RWPE2 (cell line): Measurements from ENCODE around the gene NSUN2.

Source experiments
- ATAC-seq: fragments of 200-7000 bp; cut with Tn5 transposase; 3 replicates; pipeline ENCODE4 v1.9.1; 2021; ENCODE audit warnings: low read depth
- DNase-seq: peaks from one replicate; pipeline ENCODE4 v3.0.0-alpha.2; 2020; ENCODE audit warnings: low spot score
- H3K27ac ChIP-seq: fragments of 450-650 bp; 2 replicates; pipeline ENCODE4 v1.5.1; 2017; ENCODE audit warnings: mild to moderate bottlenecking; ENCODE audit not compliant: poor library complexity, severe bottlenecking
- H3K27me3 ChIP-seq: fragments of 250-450 bp; sonication (Bioruptor Pico); 2 replicates; pipeline ENCODE4 v1.5.1; 2021; ENCODE audit warnings: mild to moderate bottlenecking, moderate library complexity; ENCODE audit not compliant: insufficient read depth, poor library complexity, severe bottlenecking
- H3K36me3 ChIP-seq: fragments of 250-450 bp; sonication (Bioruptor Pico); 2 replicates; pipeline ENCODE4 v1.5.1; 2020; ENCODE audit warnings: low read depth, mild to moderate bottlenecking, moderate library complexity
- H3K4me1 ChIP-seq: fragments of 250-450 bp; sonication (Bioruptor Pico); 2 replicates; pipeline ENCODE4 v1.5.1; 2021; ENCODE audit warnings: mild to moderate bottlenecking, moderate library complexity; ENCODE audit not compliant: insufficient read depth, poor library complexity, severe bottlenecking
- H3K4me3 ChIP-seq: fragments of 250-450 bp; sonication (Bioruptor Pico); 2 replicates; pipeline ENCODE4 v1.5.1; 2021; ENCODE audit warnings: mild to moderate bottlenecking, moderate library complexity; ENCODE audit not compliant: severe bottlenecking
- H3K9me3 ChIP-seq: fragments of 250-450 bp; sonication (Bioruptor Pico); 2 replicates; pipeline ENCODE4 v1.5.1; 2021; ENCODE audit warnings: mild to moderate bottlenecking, moderate library complexity; ENCODE audit not compliant: severe bottlenecking
- CTCF ChIP-seq: fragments of 450-650 bp; IDR thresholded peaks from one replicate; pipeline ENCODE4 v1.5.1; 2017; ENCODE audit warnings: mild to moderate bottlenecking, moderate library complexity; ENCODE audit not compliant: poor library complexity, severe bottlenecking

Gene NSUN2

GRCh38 chr5:6598351-6598900 lies 34.4 kb downstream of the NSUN2 start:
- TF ChIP-seq CTCF, result no peak
- H3K4me3 ChIP-seq, result no peak overlapping the region
- no peak overlapping the region for H3K27ac ChIP-seq
- no peaks in the 10 kb centered on the region for H3K27me3 ChIP-seq
- peaks cover 60% of the 10 kb centered on the region for H3K36me3 ChIP-seq
- no peaks in the 10 kb centered on the region for H3K9me3 ChIP-seq
- ATAC-seq, result no peak
- H3K4me1 ChIP-seq, result no peaks in the 10 kb centered on the region
- DNase-seq, result no peak

- Histone ChIP-seq H3K4me3 (no peak overlapping the region), H3K36me3 (peaks cover 51% of the 10 kb centered on the region), H3K4me1 (peaks cover 5% of the 10 kb centered on the region), H3K9me3 (no peaks in the 10 kb centered on the region), H3K27me3 (no peaks in the 10 kb centered on the region), H3K27ac (no peak overlapping the region)
- no peak for ATAC-seq
- no peak for DNase-seq
- TF ChIP-seq CTCF, result no peak
Measured at GRCh38 chr5:6597557-6597956, 35.3 kb downstream of the NSUN2 start.

- Histone ChIP-seq H3K27me3 (no peaks in the 10 kb centered on the region), H3K9me3 (no peaks in the 10 kb centered on the region), H3K4me1 (peaks cover 5% of the 10 kb centered on the region), H3K4me3 (no peak overlapping the region), H3K36me3 (peaks cover 40% of the 10 kb centered on the region), H3K27ac (no peak overlapping the region)
- no peak for ATAC-seq
- DNase-seq, result no peak
- no peak for TF ChIP-seq CTCF
Measured at GRCh38 chr5:6596388-6596787, 36.5 kb downstream of the NSUN2 start.

- Histone ChIP-seq H3K27ac (no peak overlapping the region), H3K4me3 (no peak overlapping the region), H3K9me3 (no peaks in the 10 kb centered on the region), H3K4me1 (peaks cover 5% of the 10 kb centered on the region), H3K27me3 (no peaks in the 10 kb centered on the region), H3K36me3 (peaks cover 30% of the 10 kb centered on the region)
- DNase-seq (no peak), ATAC-seq (no peak)
- no peak for TF ChIP-seq CTCF
Measured at GRCh38 chr5:6595405-6595804, 37.4 kb downstream of the NSUN2 start.

GRCh38 chr5:6594066-6594465 lies 38.8 kb downstream of the NSUN2 start:
- Histone ChIP-seq H3K27me3 (no peaks in the 10 kb centered on the region), H3K27ac (no peak overlapping the region), H3K36me3 (peaks cover 17% of the 10 kb centered on the region), H3K9me3 (no peaks in the 10 kb centered on the region), H3K4me3 (no peak overlapping the region), H3K4me1 (peaks cover 5% of the 10 kb centered on the region)
- ATAC-seq (no peak), DNase-seq (no peak)
- no peak for TF ChIP-seq CTCF
